Endothelial cell (in vitro differentiated cells): ENCODE data around the gene LAMTOR3. TPM values are rescaled to one million over a fixed set of nuclear protein-coding genes. Genes with fewer than 3 reads are reported as not detected.

Source experiments
- DNase-seq: peaks from one replicate; pipeline ENCODE4 v3.0.0; 2021; ENCODE audit warnings: low spot score
- H3K27ac Mint-ChIP-seq: one replicate; pipeline ENCODE4 v1.8.0; 2021; ENCODE audit warnings: mixed read lengths, inconsistent platforms; ENCODE audit not compliant: unreplicated experiment
- H3K27me3 Mint-ChIP-seq: one replicate; pipeline ENCODE4 v1.8.0; 2021; ENCODE audit warnings: mild to moderate bottlenecking, moderate library complexity, mixed read lengths, inconsistent platforms; ENCODE audit not compliant: unreplicated experiment
- H3K36me3 Mint-ChIP-seq: one replicate; pipeline ENCODE4 v1.8.0; 2021; ENCODE audit warnings: mild to moderate bottlenecking, low read depth, mixed read lengths, inconsistent platforms; ENCODE audit not compliant: unreplicated experiment
- H3K4me1 Mint-ChIP-seq: one replicate; pipeline ENCODE4 v1.8.0; 2021; ENCODE audit warnings: mild to moderate bottlenecking, mixed read lengths, inconsistent platforms; ENCODE audit not compliant: unreplicated experiment
- H3K4me3 Mint-ChIP-seq: one replicate; pipeline ENCODE4 v1.8.0; 2021; ENCODE audit warnings: mild to moderate bottlenecking, mixed read lengths, inconsistent platforms; ENCODE audit not compliant: unreplicated experiment
- H3K9me3 Mint-ChIP-seq: one replicate; pipeline ENCODE4 v1.8.0; 2021; ENCODE audit warnings: mixed read lengths, inconsistent platforms; ENCODE audit not compliant: unreplicated experiment
- CTCF ChIP-seq: fragments of 200-600 bp; sonication (generic); IDR thresholded peaks from one replicate; pipeline ENCODE4 v1.5.0; 2021; ENCODE audit warnings: antibody characterized with exemption; ENCODE audit not compliant: unreplicated experiment
- long read RNA-seq: library from polyadenylated mRNA; unstranded; transcript quantifications from one replicate; pipeline ENCODE4 v2.0.0, GENCODE V29; 2020; ENCODE audit not compliant: unreplicated experiment
- total RNA-seq: library from RNA; stranded (reverse); fragmentation: NEBNext Ultra II Directional; extraction: Animal tissue kit (Norgen Biotek cat#: 25700); gene quantifications from one replicate; pipeline ENCODE4 v1.2.1, GENCODE V29; 2021; ENCODE audit not compliant: unreplicated experiment

Gene LAMTOR3, protein sequence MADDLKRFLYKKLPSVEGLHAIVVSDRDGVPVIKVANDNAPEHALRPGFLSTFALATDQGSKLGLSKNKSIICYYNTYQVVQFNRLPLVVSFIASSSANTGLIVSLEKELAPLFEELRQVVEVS
- total RNA-seq: 41.8 TPM
- long read RNA-seq, full-length matches to known transcripts: 18 of 18 reads
- long read RNA-seq, partial matches to known transcripts: 0 of 18 reads
- long read RNA-seq, other reads (novel, unspliced or antisense): 0 of 18 reads

- H3K27me3 Mint-ChIP-seq: peaks cover 11% of the 10 kb centered on the region
- peak within 1 kb of the TSS; percentile 97 for H3K4me3 Mint-ChIP-seq
- peak; percentile 82 for DNase-seq
- peaks cover 5% of the 10 kb centered on the region for H3K36me3 Mint-ChIP-seq
- H3K4me1 Mint-ChIP-seq: peaks cover 10% of the 10 kb centered on the region
- TF ChIP-seq CTCF: no peak
- H3K9me3 Mint-ChIP-seq: no peaks in the 10 kb centered on the region
- peak within 1 kb of the TSS; percentile 96 for H3K27ac Mint-ChIP-seq
These were observed at the start of gene LAMTOR3 for GRCh38 chr4:99894161-99894997. TSS of gene LAMTOR3 (minus strand) at chr4:99894427. CDS start at chr4:99893963, 464 bp downstream.

- no peak for TF ChIP-seq CTCF
- H3K36me3 Mint-ChIP-seq: peaks cover 27% of the 10 kb centered on the region
- no peak for DNase-seq
- H3K4me3 Mint-ChIP-seq: no peak overlapping the region
- H3K9me3 Mint-ChIP-seq: no peaks in the 10 kb centered on the region
- H3K27me3 Mint-ChIP-seq: no peaks in the 10 kb centered on the region
- H3K27ac Mint-ChIP-seq: no peak overlapping the region
- no peaks in the 10 kb centered on the region for H3K4me1 Mint-ChIP-seq
These were observed 44.1 kb upstream of the LAMTOR3 start for GRCh38 chr4:99938243-99938753.

GRCh38 chr4:99934891-99935290 is 40.7 kb upstream of the LAMTOR3 start:
- peak overlapping the region; percentile 34 for H3K4me3 Mint-ChIP-seq
- H3K27ac Mint-ChIP-seq: no peak overlapping the region
- H3K4me1 Mint-ChIP-seq: no peaks in the 10 kb centered on the region
- no peak for DNase-seq
- TF ChIP-seq CTCF: no peak
- H3K9me3 Mint-ChIP-seq: no peaks in the 10 kb centered on the region
- H3K27me3 Mint-ChIP-seq: no peaks in the 10 kb centered on the region
- H3K36me3 Mint-ChIP-seq: peaks cover 27% of the 10 kb centered on the region

DNA sequence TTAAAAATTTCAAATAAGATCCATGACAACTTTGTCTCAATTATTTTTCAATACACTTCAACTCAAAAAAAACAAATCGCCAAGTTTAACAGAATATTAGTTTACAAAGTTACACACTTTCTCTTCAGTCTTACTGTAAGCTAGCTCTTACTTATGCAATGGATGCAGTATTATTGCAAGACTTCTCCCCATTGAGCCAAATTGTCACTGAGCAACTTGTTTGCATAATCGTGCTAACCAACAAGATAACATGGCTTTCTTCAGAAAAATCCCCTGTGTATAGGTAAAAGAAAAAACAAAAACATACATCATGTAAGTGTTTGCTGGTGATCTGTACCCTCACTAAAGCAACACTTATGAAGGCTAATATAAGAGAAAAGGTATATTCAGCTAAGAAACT is 33.3 kb upstream of the LAMTOR3 start:
- no peak for TF ChIP-seq CTCF
- DNase-seq: no peak
- H3K4me1 Mint-ChIP-seq: peaks cover 8% of the 10 kb centered on the region
- H3K9me3 Mint-ChIP-seq: no peaks in the 10 kb centered on the region
- H3K4me3 Mint-ChIP-seq: no peak overlapping the region
- H3K27ac Mint-ChIP-seq: no peak overlapping the region
- no peaks in the 10 kb centered on the region for H3K27me3 Mint-ChIP-seq
- peaks cover 4% of the 10 kb centered on the region for H3K36me3 Mint-ChIP-seq

DNA sequence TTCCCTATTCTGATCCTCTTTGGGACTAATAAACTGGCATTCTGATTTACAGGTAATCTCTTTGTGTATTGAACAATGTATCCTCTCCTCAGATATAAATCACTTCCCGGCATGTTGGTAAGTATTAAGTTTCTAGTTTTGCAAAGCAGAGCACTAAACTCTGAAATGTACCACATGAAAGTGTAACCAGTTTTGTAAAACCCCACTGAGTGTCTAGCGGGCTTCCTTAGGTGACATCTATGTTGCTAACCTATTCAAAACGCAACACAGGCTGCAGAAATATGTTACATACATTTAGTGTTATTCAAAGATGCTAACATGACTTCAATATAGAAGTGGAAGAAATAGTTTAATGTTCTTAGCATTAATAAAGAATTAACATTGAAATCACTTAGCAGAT is 26.9 kb upstream of the LAMTOR3 start:
- Mint-ChIP-seq H3K36me3 (peaks cover 32% of the 10 kb centered on the region), H3K27me3 (no peaks in the 10 kb centered on the region), H3K27ac (no peak overlapping the region), H3K4me3 (no peak overlapping the region), H3K4me1 (peaks cover 4% of the 10 kb centered on the region), H3K9me3 (no peaks in the 10 kb centered on the region)
- no peak for DNase-seq
- no peak for TF ChIP-seq CTCF
